GM12878 (cell line): ENCODE results near the gene BAHD1.

ENCODE experiments used
- CBX3 ChIP-seq: fragments of 200-600 bp; sonication (generic); IDR thresholded peaks from 2 replicates; pipeline ENCODE4 v1.6.1; 2016; ENCODE audit warnings: low read depth, borderline replicate concordance
- EP300 ChIP-seq, 2 experiments: fragments of 150-350 bp in 1 of 2; IDR thresholded peaks; 2 replicates each; pipeline ENCODE4 v1.6.1; 2011 to 2012; ENCODE audit warnings: low read depth in 2 of 2, low read length in 2 of 2, borderline replicate concordance in 1 of 2, improper control_type of control experiment in 1 of 2, inconsistent platforms in 1 of 2; ENCODE audit not compliant: control insufficient read depth in 1 of 2
- MYC ChIP-seq: IDR thresholded peaks from 2 replicates; pipeline ENCODE4 v1.6.1; 2011; ENCODE audit warnings: mild to moderate bottlenecking, low read length, moderate library complexity, inconsistent platforms; ENCODE audit not compliant: insufficient read depth, insufficient replicate concordance, insufficient read length, severe bottlenecking
- NFIC ChIP-seq: IDR thresholded peaks from 2 replicates; pipeline ENCODE4 v1.6.1; 2012; ENCODE audit warnings: low read depth, mild to moderate bottlenecking, inconsistent platforms, low read length, moderate library complexity
- SMC3 ChIP-seq: IDR thresholded peaks from 2 replicates; pipeline ENCODE4 v1.6.1; 2011; ENCODE audit warnings: low read length, improper control_type of control experiment, borderline replicate concordance
- SP1 ChIP-seq: IDR thresholded peaks from one replicate; pipeline ENCODE4 v1.6.1; 2011; ENCODE audit warnings: low read depth, low read length
- SREBF2 ChIP-seq: IDR thresholded peaks from 2 replicates; pipeline ENCODE4 v1.6.1; 2012; ENCODE audit warnings: mild to moderate bottlenecking, low read length
- YY1 ChIP-seq: IDR thresholded peaks from 2 replicates; pipeline ENCODE4 v1.6.1; 2011; ENCODE audit warnings: low read depth, mild to moderate bottlenecking, low read length
- TF ChIP-seq, protein P1 (sequence below), 3 experiments: IDR thresholded peaks in 2 of 3; conservative IDR thresholded peaks in 1 of 3; 2 replicates each; pipeline ENCODE4 v1.5.1; 2011; ENCODE audit warnings: low read depth in 3 of 3, low read length in 3 of 3, mild to moderate bottlenecking in 3 of 3, control low read depth in 2 of 3, moderate library complexity in 2 of 3, inconsistent platforms in 1 of 3, mixed read lengths in 1 of 3; ENCODE audit not compliant: control insufficient read depth in 2 of 3, insufficient read depth in 1 of 3; ENCODE audit errors: extremely low read depth in 1 of 3
- TF ChIP-seq, protein P2 (sequence below): IDR thresholded peaks from 2 replicates; pipeline ENCODE4 v1.6.1; 2012; ENCODE audit warnings: low read depth, low read length, improper control_type of control experiment

DNA sequence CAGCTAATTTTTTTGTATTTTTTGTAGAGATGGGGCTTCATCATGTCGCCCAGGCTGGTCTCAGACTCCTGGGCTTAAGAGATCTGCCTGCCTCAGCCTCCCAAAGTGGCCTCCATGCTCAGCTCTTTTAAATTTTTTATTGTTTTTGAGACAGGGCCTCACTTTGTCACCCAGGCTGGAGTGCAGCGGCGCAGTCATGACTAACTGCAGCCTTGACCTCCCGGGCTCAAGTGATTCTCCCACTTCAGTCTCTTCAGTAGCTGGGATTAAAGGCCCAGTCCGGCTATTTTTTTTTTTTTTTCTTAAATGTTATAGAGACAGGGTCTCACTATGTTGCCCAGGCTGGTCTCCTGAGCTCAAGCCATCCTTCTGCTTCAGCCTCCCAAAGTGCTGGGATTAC is 15.1 kb upstream of the BAHD1 start:
- TF ChIP-seq SP1 = no peak
- TF ChIP-seq, protein P1, sequence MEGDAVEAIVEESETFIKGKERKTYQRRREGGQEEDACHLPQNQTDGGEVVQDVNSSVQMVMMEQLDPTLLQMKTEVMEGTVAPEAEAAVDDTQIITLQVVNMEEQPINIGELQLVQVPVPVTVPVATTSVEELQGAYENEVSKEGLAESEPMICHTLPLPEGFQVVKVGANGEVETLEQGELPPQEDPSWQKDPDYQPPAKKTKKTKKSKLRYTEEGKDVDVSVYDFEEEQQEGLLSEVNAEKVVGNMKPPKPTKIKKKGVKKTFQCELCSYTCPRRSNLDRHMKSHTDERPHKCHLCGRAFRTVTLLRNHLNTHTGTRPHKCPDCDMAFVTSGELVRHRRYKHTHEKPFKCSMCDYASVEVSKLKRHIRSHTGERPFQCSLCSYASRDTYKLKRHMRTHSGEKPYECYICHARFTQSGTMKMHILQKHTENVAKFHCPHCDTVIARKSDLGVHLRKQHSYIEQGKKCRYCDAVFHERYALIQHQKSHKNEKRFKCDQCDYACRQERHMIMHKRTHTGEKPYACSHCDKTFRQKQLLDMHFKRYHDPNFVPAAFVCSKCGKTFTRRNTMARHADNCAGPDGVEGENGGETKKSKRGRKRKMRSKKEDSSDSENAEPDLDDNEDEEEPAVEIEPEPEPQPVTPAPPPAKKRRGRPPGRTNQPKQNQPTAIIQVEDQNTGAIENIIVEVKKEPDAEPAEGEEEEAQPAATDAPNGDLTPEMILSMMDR (IDR thresholded peaks at IDR 0.05 in 2 of 3, conservative IDR thresholded peaks at IDR 0.05 in 1 of 3; ENCODE audit: control insufficient read depth in 2 of 3, extremely low read depth in 1 of 3, insufficient read depth in 1 of 3, low read depth in 3 of 3, low read length in 3 of 3) = no peak
- no peak for TF ChIP-seq YY1
- no peak for TF ChIP-seq SREBF2
- no peak for TF ChIP-seq MYC
- TF ChIP-seq NFIC = no peak
- no peak for TF ChIP-seq SMC3
- TF ChIP-seq, protein P2, sequence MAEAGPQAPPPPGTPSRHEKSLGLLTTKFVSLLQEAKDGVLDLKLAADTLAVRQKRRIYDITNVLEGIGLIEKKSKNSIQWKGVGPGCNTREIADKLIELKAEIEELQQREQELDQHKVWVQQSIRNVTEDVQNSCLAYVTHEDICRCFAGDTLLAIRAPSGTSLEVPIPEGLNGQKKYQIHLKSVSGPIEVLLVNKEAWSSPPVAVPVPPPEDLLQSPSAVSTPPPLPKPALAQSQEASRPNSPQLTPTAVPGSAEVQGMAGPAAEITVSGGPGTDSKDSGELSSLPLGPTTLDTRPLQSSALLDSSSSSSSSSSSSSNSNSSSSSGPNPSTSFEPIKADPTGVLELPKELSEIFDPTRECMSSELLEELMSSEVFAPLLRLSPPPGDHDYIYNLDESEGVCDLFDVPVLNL = no peak
- no peak for TF ChIP-seq EP300 (IDR thresholded peaks at IDR 0.05; ENCODE audit: borderline replicate concordance in 1 of 2, control insufficient read depth in 1 of 2, low read depth in 2 of 2, low read length in 2 of 2)
- TF ChIP-seq CBX3 = no peak
